ENCODE data around the gene EFEMP1.

EFEMP1 gene

GRCh38 chr2:55871637-55872036 is 51.9 kb downstream of the EFEMP1 start:
- ChIA-PET POLR2A (no interaction called here), CTCF (no interaction called here)
- Histone ChIP-seq H3K4me3 (ENCODE audit: control insufficient read depth in 1 of 7, extremely low read depth in 1 of 7, insufficient read depth in 4 of 7, low read depth in 2 of 7, low read length in 6 of 7) (no peak overlapping the region), H3K4me1 (ENCODE audit: control extremely low read depth in 1 of 4, control insufficient read depth in 4 of 4, insufficient read depth in 4 of 4, low read length in 3 of 4) (peaks cover 0 to 4% (median 0%) of the 10 kb centered on the region in 4 experiments), H3K9me3 (ENCODE audit: control extremely low read depth in 1 of 5, control insufficient read depth in 4 of 5, insufficient read depth in 2 of 5, low read depth in 1 of 5, low read length in 4 of 5) (no peaks in the 10 kb centered on the region), H3K36me3 (ENCODE audit: control insufficient read depth in 4 of 4, insufficient read depth in 4 of 4, low read length in 3 of 4) (no peaks in the 10 kb centered on the region), H3K27me3 (replicated peaks in 2 of 5; ENCODE audit: control insufficient read depth in 4 of 5, insufficient read depth in 5 of 5, low read length in 4 of 5) (no peaks in the 10 kb centered on the region), H3K27ac (ENCODE audit: insufficient read depth in 1 of 2, low read depth in 1 of 2, low read length in 2 of 2, poor library complexity in 1 of 2, severe bottlenecking in 2 of 2) (no peak overlapping the region)
- DNase-seq: peak in 1 of 3 donors; percentile 1

DNA sequence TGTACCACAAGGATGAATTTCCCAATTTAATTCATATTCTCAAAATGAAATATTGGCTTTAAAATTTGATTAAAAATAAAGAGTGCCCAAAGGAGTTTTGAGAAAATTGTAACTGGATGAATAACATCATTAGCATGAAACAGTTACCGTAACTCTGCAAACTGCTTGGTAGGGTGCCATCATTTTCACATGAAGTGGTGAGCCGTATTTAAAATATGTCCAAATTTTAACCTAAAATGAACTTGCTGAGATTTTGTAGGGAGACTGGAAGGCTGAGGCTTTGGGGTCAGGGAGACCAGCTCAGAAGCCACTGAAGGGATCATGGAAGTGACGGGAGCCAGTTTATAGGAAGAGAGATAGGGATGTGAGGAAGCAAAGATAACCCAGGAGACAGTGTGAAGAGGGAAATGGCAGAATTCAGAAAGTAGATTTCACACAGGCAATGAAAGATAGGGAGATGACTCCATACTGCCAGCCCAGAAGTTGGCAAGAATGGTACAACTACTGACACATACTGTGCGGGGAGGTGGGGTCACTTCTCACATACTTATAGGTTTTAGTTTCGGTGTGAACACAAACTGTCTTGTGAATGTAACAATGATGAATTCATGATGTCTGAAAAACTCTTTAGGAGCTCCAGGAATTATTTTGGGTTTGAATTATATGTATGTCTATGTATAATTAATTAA is 53.8 kb downstream of the EFEMP1 start:
- ChIA-PET CTCF (no interaction called here), POLR2A (no interaction called here)
- Histone ChIP-seq H3K9me3 (ENCODE audit: control extremely low read depth in 1 of 5, control insufficient read depth in 4 of 5, insufficient read depth in 2 of 5, low read depth in 1 of 5, low read length in 4 of 5) (no peaks in the 10 kb centered on the region), H3K4me3 (ENCODE audit: control insufficient read depth in 1 of 7, extremely low read depth in 1 of 7, insufficient read depth in 4 of 7, low read depth in 2 of 7, low read length in 6 of 7) (no peak overlapping the region), H3K27me3 (replicated peaks in 2 of 5; ENCODE audit: control insufficient read depth in 4 of 5, insufficient read depth in 5 of 5, low read length in 4 of 5) (no peaks in the 10 kb centered on the region), H3K4me1 (ENCODE audit: control extremely low read depth in 1 of 4, control insufficient read depth in 4 of 4, insufficient read depth in 4 of 4, low read length in 3 of 4) (peaks cover 0 to 4% (median 0%) of the 10 kb centered on the region in 4 experiments), H3K36me3 (ENCODE audit: control insufficient read depth in 4 of 4, insufficient read depth in 4 of 4, low read length in 3 of 4) (no peaks in the 10 kb centered on the region), H3K27ac (ENCODE audit: insufficient read depth in 1 of 2, low read depth in 1 of 2, low read length in 2 of 2, poor library complexity in 1 of 2, severe bottlenecking in 2 of 2) (no peak overlapping the region)
- no peak for DNase-seq
- WGBS (ENCODE audit: insufficient coverage): 91% methylated on average over 2 of the region's 5 CpGs

GRCh38 chr2:55865096-55865835 is 58.3 kb downstream of the EFEMP1 start:
- H3K9me3 ChIP-seq (ENCODE audit: control extremely low read depth in 1 of 5, control insufficient read depth in 4 of 5, insufficient read depth in 2 of 5, low read depth in 1 of 5, low read length in 4 of 5): no peaks in the 10 kb centered on the region
- no peaks in the 10 kb centered on the region for H3K36me3 ChIP-seq (ENCODE audit: control insufficient read depth in 4 of 4, insufficient read depth in 4 of 4, low read length in 3 of 4)
- H3K27ac ChIP-seq (ENCODE audit: insufficient read depth in 1 of 2, low read depth in 1 of 2, low read length in 2 of 2, poor library complexity in 1 of 2, severe bottlenecking in 2 of 2): no peak overlapping the region
- ChIA-PET CTCF (no interaction called here), POLR2A (no interaction called here)
- no peak overlapping the region for H3K4me3 ChIP-seq (ENCODE audit: control insufficient read depth in 1 of 7, extremely low read depth in 1 of 7, insufficient read depth in 4 of 7, low read depth in 2 of 7, low read length in 6 of 7)
- WGBS (ENCODE audit: insufficient coverage): 60% methylated on average over 1 of the region's 2 CpGs
- no peaks in the 10 kb centered on the region for H3K4me1 ChIP-seq (ENCODE audit: control extremely low read depth in 1 of 4, control insufficient read depth in 4 of 4, insufficient read depth in 4 of 4, low read length in 3 of 4)
- DNase-seq: no peak
- no peaks in the 10 kb centered on the region for H3K27me3 ChIP-seq (replicated peaks in 2 of 5; ENCODE audit: control insufficient read depth in 4 of 5, insufficient read depth in 5 of 5, low read length in 4 of 5)

DNA sequence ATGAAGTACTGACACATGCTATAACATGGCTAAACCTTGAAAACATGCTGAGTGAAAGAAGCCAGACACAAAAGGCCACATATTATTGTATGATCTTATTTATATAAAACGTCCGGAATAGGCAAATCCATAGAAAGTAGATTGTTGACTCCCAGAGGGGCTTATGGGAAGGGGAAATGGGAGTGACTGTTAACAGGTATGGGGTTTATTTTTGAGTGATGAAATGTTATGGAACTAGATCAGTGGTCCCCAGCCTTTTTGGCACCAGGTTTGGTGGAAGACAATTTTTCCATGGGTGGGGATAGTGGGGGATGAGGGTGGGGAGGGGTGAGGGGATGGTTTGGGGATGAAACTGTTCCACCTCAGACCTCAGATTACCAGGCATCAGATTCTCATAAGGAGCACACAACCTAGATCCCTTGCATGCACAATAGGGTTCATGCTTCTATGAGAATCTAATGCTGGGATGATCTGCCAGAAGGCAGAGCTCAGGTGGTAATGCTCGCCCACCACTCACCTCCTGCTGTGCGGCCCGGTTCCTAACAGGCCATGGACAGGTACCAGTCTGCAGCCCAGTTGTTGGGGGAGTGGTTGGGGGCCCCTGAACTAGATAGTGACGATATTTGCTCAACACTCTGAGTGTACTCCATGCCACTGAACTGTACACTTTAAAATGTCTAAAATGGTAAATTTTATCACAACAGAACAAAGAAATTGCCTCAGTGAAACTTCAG is 59.1 kb downstream of the EFEMP1 start:
- H3K4me3 ChIP-seq (ENCODE audit: control insufficient read depth in 1 of 7, extremely low read depth in 1 of 7, insufficient read depth in 4 of 7, low read depth in 2 of 7, low read length in 6 of 7): no peak overlapping the region
- H3K36me3 ChIP-seq (ENCODE audit: control insufficient read depth in 4 of 4, insufficient read depth in 4 of 4, low read length in 3 of 4): no peaks in the 10 kb centered on the region
- ChIA-PET POLR2A (no interaction called here), CTCF (no interaction called here)
- whole genome bisulfite sequencing (ENCODE audit: insufficient coverage): 100% methylated on average over 2 of the region's 6 CpGs
- DNase-seq: no peak
- no peaks in the 10 kb centered on the region for H3K27me3 ChIP-seq (replicated peaks in 2 of 5; ENCODE audit: control insufficient read depth in 4 of 5, insufficient read depth in 5 of 5, low read length in 4 of 5)
- H3K27ac ChIP-seq (ENCODE audit: insufficient read depth in 1 of 2, low read depth in 1 of 2, low read length in 2 of 2, poor library complexity in 1 of 2, severe bottlenecking in 2 of 2): no peak overlapping the region
- H3K9me3 ChIP-seq (ENCODE audit: control extremely low read depth in 1 of 5, control insufficient read depth in 4 of 5, insufficient read depth in 2 of 5, low read depth in 1 of 5, low read length in 4 of 5): no peaks in the 10 kb centered on the region
- H3K4me1 ChIP-seq (ENCODE audit: control extremely low read depth in 1 of 4, control insufficient read depth in 4 of 4, insufficient read depth in 4 of 4, low read length in 3 of 4): no peaks in the 10 kb centered on the region

- Histone ChIP-seq H3K4me1 (ENCODE audit: control extremely low read depth in 1 of 4, control insufficient read depth in 4 of 4, insufficient read depth in 4 of 4, low read length in 3 of 4) (no peaks in the 10 kb centered on the region), H3K27ac (ENCODE audit: insufficient read depth in 1 of 2, low read depth in 1 of 2, low read length in 2 of 2, poor library complexity in 1 of 2, severe bottlenecking in 2 of 2) (no peak overlapping the region), H3K36me3 (ENCODE audit: control insufficient read depth in 4 of 4, insufficient read depth in 4 of 4, low read length in 3 of 4) (no peaks in the 10 kb centered on the region), H3K9me3 (ENCODE audit: control extremely low read depth in 1 of 5, control insufficient read depth in 4 of 5, insufficient read depth in 2 of 5, low read depth in 1 of 5, low read length in 4 of 5) (no peaks in the 10 kb centered on the region), H3K4me3 (ENCODE audit: control insufficient read depth in 1 of 7, extremely low read depth in 1 of 7, insufficient read depth in 4 of 7, low read depth in 2 of 7, low read length in 6 of 7) (no peak overlapping the region), H3K27me3 (replicated peaks in 2 of 5; ENCODE audit: control insufficient read depth in 4 of 5, insufficient read depth in 5 of 5, low read length in 4 of 5) (no peaks in the 10 kb centered on the region)
- no peak for DNase-seq
- ChIA-PET POLR2A (no interaction called here), CTCF (no interaction called here)
- WGBS (ENCODE audit: insufficient coverage): 96% methylated on average over 3 of the region's 7 CpGs
Measured at GRCh38 chr2:55862673-55863390, 60.8 kb downstream of the EFEMP1 start.

- Histone ChIP-seq H3K9me3 (ENCODE audit: control extremely low read depth in 1 of 5, control insufficient read depth in 4 of 5, insufficient read depth in 2 of 5, low read depth in 1 of 5, low read length in 4 of 5) (no peaks in the 10 kb centered on the region), H3K4me3 (ENCODE audit: control insufficient read depth in 1 of 7, extremely low read depth in 1 of 7, insufficient read depth in 4 of 7, low read depth in 2 of 7, low read length in 6 of 7) (no peak overlapping the region), H3K36me3 (ENCODE audit: control insufficient read depth in 4 of 4, insufficient read depth in 4 of 4, low read length in 3 of 4) (no peaks in the 10 kb centered on the region), H3K27me3 (replicated peaks in 2 of 5; ENCODE audit: control insufficient read depth in 4 of 5, insufficient read depth in 5 of 5, low read length in 4 of 5) (no peaks in the 10 kb centered on the region), H3K27ac (ENCODE audit: insufficient read depth in 1 of 2, low read depth in 1 of 2, low read length in 2 of 2, poor library complexity in 1 of 2, severe bottlenecking in 2 of 2) (no peak overlapping the region), H3K4me1 (ENCODE audit: control extremely low read depth in 1 of 4, control insufficient read depth in 4 of 4, insufficient read depth in 4 of 4, low read length in 3 of 4) (no peaks in the 10 kb centered on the region)
- ChIA-PET CTCF (no interaction called here), POLR2A (no interaction called here)
- 100% methylated on average over 1 of the region's 3 CpGs for WGBS (ENCODE audit: insufficient coverage)
- no peak for DNase-seq
Measured at GRCh38 chr2:55862246-55862645, 61.3 kb downstream of the EFEMP1 start.

DNA sequence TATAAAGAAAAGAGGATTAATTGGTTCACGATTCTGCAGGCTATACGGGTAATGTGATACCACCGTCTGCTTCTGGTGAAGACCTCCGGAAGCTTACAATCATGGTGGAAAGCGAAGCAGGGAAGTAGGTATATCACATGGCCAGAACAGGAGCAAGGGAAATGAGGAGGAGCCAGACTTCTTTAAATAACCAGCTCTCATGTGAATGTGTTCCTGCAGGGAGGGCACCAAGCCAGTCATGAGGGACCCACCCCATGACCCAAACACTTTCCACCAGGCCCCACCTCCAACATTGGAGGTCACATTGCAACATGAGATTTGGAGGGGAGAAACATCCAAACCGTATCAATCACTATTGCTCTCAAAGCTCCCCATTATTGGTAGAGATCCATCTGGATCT is 61.8 kb downstream of the EFEMP1 start:
- ChIA-PET POLR2A (no interaction called here), CTCF (no interaction called here)
- Histone ChIP-seq H3K4me3 (ENCODE audit: control insufficient read depth in 1 of 7, extremely low read depth in 1 of 7, insufficient read depth in 4 of 7, low read depth in 2 of 7, low read length in 6 of 7) (no peak overlapping the region), H3K36me3 (ENCODE audit: control insufficient read depth in 4 of 4, insufficient read depth in 4 of 4, low read length in 3 of 4) (no peaks in the 10 kb centered on the region), H3K9me3 (ENCODE audit: control extremely low read depth in 1 of 5, control insufficient read depth in 4 of 5, insufficient read depth in 2 of 5, low read depth in 1 of 5, low read length in 4 of 5) (no peaks in the 10 kb centered on the region), H3K27ac (ENCODE audit: insufficient read depth in 1 of 2, low read depth in 1 of 2, low read length in 2 of 2, poor library complexity in 1 of 2, severe bottlenecking in 2 of 2) (no peak overlapping the region), H3K27me3 (replicated peaks in 2 of 5; ENCODE audit: control insufficient read depth in 4 of 5, insufficient read depth in 5 of 5, low read length in 4 of 5) (no peaks in the 10 kb centered on the region), H3K4me1 (ENCODE audit: control extremely low read depth in 1 of 4, control insufficient read depth in 4 of 4, insufficient read depth in 4 of 4, low read length in 3 of 4) (no peaks in the 10 kb centered on the region)
- no peak for DNase-seq
- 94% methylated on average over 3 of the region's 6 CpGs for WGBS (ENCODE audit: insufficient coverage)
